Naive thymus-derived CD4-positive, alpha-beta T cell (primary cell): ENCODE measurements around the gene EEF1G. TPM values are rescaled to one million over a fixed set of nuclear protein-coding genes. Genes with fewer than 3 reads are reported as not detected.

ENCODE experiments used
- ATAC-seq: fragments of 150-1000 bp; cut with Tn5 transposase; 2 replicates; pipeline ENCODE4 v1.10.0; 2021; ENCODE audit warnings: mild to moderate bottlenecking, moderate library complexity
- CTCF ChIA-PET: fragments of 350-600 bp; sonication (Branson Sonifier 250); formaldehyde crosslinking; loops from one replicate; lab custom pipeline; 2021; ENCODE audit warnings: antibody characterized with exemption; lab: Charles Lee
- POLR2A ChIA-PET: fragments of 350-600 bp; sonication (Branson Sonifier 250); formaldehyde crosslinking; loops from one replicate; lab custom pipeline; 2021; ENCODE audit warnings: antibody characterized with exemption, inconsistent platforms; lab: Charles Lee
- DNase-seq, 9 donors: peaks; one replicate each; pipeline versions ENCODE4 v3.0.0 to v3.0.0-alpha.2; 2020 to 2022; ENCODE audit warnings: mixed read lengths in 1 of 9
- H3K27ac ChIP-seq: one replicate; pipeline ENCODE4 v1.7.0; 2013; ENCODE audit warnings: mild to moderate bottlenecking, low read depth, low read length, moderate library complexity
- H3K27me3 ChIP-seq, 2 donors: one replicate each; pipeline ENCODE4 v1.7.0; 2013; ENCODE audit warnings: low read length in 2 of 2, mild to moderate bottlenecking in 2 of 2, moderate library complexity in 2 of 2; ENCODE audit not compliant: control insufficient read depth in 2 of 2, insufficient read depth in 2 of 2
- H3K36me3 ChIP-seq, 3 experiments: 1 replicate in 2 of 3; 2 replicates in 1 of 3; pipeline ENCODE4 v1.7.0; 2013; ENCODE audit warnings: low read length in 3 of 3, mild to moderate bottlenecking in 3 of 3, moderate library complexity in 1 of 3; ENCODE audit not compliant: insufficient read depth in 3 of 3, control insufficient read depth in 2 of 3
- H3K4me1 ChIP-seq, 2 donors: one replicate each; pipeline ENCODE4 v1.7.0; 2013; ENCODE audit warnings: low read length in 2 of 2, mild to moderate bottlenecking in 2 of 2, moderate library complexity in 1 of 2; ENCODE audit not compliant: control insufficient read depth in 2 of 2, insufficient read depth in 2 of 2
- H3K4me3 ChIP-seq: 2 replicates; pipeline ENCODE4 v1.7.0; 2013; ENCODE audit warnings: mild to moderate bottlenecking, low read length
- H3K9me3 ChIP-seq, 3 experiments: 1 replicate in 2 of 3; 2 replicates in 1 of 3; pipeline ENCODE4 v1.7.0; 2013; ENCODE audit warnings: low read length in 3 of 3; ENCODE audit not compliant: control insufficient read depth in 2 of 3
- H3K27ac Mint-ChIP-seq, 9 donors: one replicate each; pipeline ENCODE4 v1.8.0; 2020 to 2022; ENCODE audit warnings: mixed read lengths in 9 of 9, mild to moderate bottlenecking in 8 of 9, moderate library complexity in 5 of 9, inconsistent platforms in 2 of 9
- H3K27me3 Mint-ChIP-seq, 5 donors: one replicate each; pipeline ENCODE4 v1.8.0; 2021 to 2022; ENCODE audit warnings: mixed read lengths in 5 of 5, mild to moderate bottlenecking in 1 of 5
- H3K36me3 Mint-ChIP-seq, 5 donors: one replicate each; pipeline ENCODE4 v1.8.0; 2020 to 2022; ENCODE audit warnings: mixed read lengths in 5 of 5, mild to moderate bottlenecking in 3 of 5, inconsistent platforms in 1 of 5
- H3K4me1 Mint-ChIP-seq, 7 donors: one replicate each; pipeline ENCODE4 v1.8.0; 2020 to 2022; ENCODE audit warnings: mixed read lengths in 7 of 7, mild to moderate bottlenecking in 3 of 7, inconsistent platforms in 1 of 7
- H3K4me3 Mint-ChIP-seq, 10 donors: one replicate each; pipeline ENCODE4 v1.8.0; 2020 to 2022; ENCODE audit warnings: mild to moderate bottlenecking in 10 of 10, mixed read lengths in 10 of 10, moderate library complexity in 6 of 10, inconsistent platforms in 2 of 10
- H3K9me3 Mint-ChIP-seq, 11 donors: one replicate each; pipeline ENCODE4 v1.8.0; 2020 to 2022; ENCODE audit warnings: mixed read lengths in 11 of 11, mild to moderate bottlenecking in 4 of 11, inconsistent platforms in 1 of 11, moderate library complexity in 1 of 11
- intact Hi-C, 2 donors: fragments of 100-400 bp; cut with micrococcal nuclease; formaldehyde crosslinking; loops; one replicate each; pipeline ENCODE4 v1.15.1; 2023
- polyA plus RNA-seq, 2 donors: library from polyadenylated mRNA; unstranded; fragments of 300-500 nt; fragmentation: Illumina TruSeq; gene quantifications; one replicate each; pipeline ENCODE4 v1.2.3, GENCODE V29; 2021
- total RNA-seq, 6 experiments: library from RNA in 5 of 6; stranded (reverse) in 5 of 6; gene quantifications; 1 replicate in 5 of 6; 2 replicates in 1 of 6; pipeline ENCODE4 v1.2.3 and lab custom pipeline; 2021 to 2026

The EEF1G gene
- total and polyA plus RNA-seq, 7 experiments from 2014 or later: 1,186 to 2,550 (median 2,338) TPM

DNA sequence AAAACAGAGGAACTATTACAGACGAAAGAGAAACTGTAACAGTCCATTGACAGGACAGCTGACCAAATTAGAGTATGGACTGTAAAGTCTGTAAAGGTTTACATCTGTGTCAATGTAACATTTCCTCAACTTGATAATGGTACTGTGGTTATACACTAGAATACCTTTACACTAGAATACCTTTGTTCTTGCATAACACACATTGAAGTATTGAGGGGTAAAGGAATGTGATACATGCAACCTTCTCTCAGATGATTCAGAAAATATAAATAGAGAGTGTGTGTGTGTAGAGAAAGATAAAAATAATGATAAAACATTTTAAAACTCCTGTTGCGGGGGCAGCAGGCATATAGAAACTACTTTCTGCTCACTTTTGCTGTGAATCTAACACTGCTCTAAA is 5.6 kb upstream of the EEF1G start:
- ChIA-PET POLR2A (interaction anchor here (1.3 to 6.7 kb wide), 3 partner anchors 8 to 13 kb away, joined by 3 to 33 read pairs (median 7); partner anchors contain the start of gene TUT1), CTCF (no interaction called here)
- peaks cover 10 to 22% (median 12%) of the 10 kb centered on the region in 7 donors for H3K4me1 Mint-ChIP-seq
- Histone ChIP-seq H3K27me3 (no peaks in the 10 kb centered on the region), H3K36me3 (peaks cover 6 to 70% (median 7%) of the 10 kb centered on the region in 3 experiments), H3K4me3 (no peak overlapping the region), H3K9me3 (no peaks in the 10 kb centered on the region), H3K27ac (no peak overlapping the region), H3K4me1 (no peaks in the 10 kb centered on the region)
- no peak overlapping the region for H3K27ac Mint-ChIP-seq
- H3K27me3 Mint-ChIP-seq: no peaks in the 10 kb centered on the region
- H3K4me3 Mint-ChIP-seq: no peak overlapping the region
- peaks cover 0 to 2% (median 0%) of the 10 kb centered on the region in 11 donors for H3K9me3 Mint-ChIP-seq
- intact Hi-C loops: no loop called here
- ATAC-seq (no peak), DNase-seq (no peak)
- H3K36me3 Mint-ChIP-seq: peaks cover 0 to 17% (median 11%) of the 10 kb centered on the region in 5 donors

DNA sequence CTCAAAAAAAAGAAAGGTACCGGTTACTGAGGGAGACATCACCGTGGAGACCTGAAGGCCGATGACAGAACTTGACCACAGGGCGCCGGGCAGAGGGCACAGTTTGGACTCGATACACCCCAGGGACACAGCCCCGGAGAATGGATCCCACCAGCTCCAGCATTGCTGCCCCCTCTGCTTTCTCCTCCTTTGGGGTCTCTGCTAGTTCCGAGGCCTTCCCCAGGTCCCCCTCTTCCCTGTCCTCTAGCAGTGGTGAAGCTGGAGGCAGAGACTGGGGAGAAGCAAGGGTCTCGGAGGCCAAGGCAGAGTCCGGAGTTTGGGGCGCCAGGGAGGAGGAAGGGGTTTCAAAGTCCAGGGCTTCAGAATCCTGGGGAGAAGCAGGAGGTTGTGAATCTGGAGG is 4.8 kb upstream of the EEF1G start:
- H3K9me3 Mint-ChIP-seq: peaks cover 0 to 2% (median 0%) of the 10 kb centered on the region in 11 donors
- Histone ChIP-seq H3K27ac (no peak overlapping the region), H3K27me3 (no peaks in the 10 kb centered on the region), H3K4me3 (no peak overlapping the region), H3K36me3 (peaks cover 1 to 64% (median 7%) of the 10 kb centered on the region in 3 experiments), H3K4me1 (no peaks in the 10 kb centered on the region), H3K9me3 (no peaks in the 10 kb centered on the region)
- intact Hi-C loops: no loop called here
- H3K4me1 Mint-ChIP-seq: peaks cover 11 to 25% (median 15%) of the 10 kb centered on the region in 7 donors
- no peak overlapping the region for H3K27ac Mint-ChIP-seq
- ATAC-seq: no peak
- no peaks in the 10 kb centered on the region for H3K27me3 Mint-ChIP-seq
- POLR2A ChIA-PET: interaction anchor here (1.3 to 6.7 kb wide), 2 partner anchors 8 to 14 kb away, joined by 7 to 33 read pairs; partner anchors contain the start of gene TUT1
- H3K36me3 Mint-ChIP-seq: peaks cover 0 to 17% (median 11%) of the 10 kb centered on the region in 5 donors
- no peak for DNase-seq
- H3K4me3 Mint-ChIP-seq: no peak overlapping the region
- CTCF ChIA-PET: no interaction called here

DNA sequence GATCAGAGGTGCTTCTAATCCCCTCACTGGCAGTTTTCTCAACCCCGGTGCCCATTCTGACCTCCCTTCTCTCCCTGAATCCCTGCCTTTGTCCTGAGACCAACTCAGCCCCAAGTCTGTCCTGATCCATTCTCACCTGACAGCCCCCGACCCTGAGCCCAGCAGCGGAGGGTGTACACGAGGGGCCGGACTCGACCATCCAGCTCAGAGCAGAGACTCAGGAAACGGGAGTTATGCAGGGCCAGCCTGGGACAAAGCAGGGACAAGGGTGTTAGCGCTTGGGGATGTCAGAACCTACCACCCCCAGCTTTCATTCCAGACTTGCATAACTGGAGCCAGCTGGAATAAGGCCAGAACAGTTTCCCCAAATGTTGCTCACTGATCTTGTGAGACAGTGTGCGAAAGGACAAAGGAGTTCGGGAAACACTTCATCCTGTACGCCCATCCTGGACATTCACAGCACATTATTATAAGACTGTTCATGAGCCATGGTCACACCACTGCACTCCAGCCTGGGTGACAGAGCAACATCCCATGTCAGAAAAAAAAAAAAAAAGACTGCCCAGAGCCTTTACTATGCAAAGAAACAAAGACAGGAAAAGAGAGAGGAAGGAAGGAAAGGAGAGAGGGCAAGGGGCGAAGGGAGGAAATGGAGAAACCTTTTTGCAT is 3.5 kb upstream of the EEF1G start:
- Mint-ChIP-seq H3K9me3 (peaks cover 0 to 2% (median 0%) of the 10 kb centered on the region in 11 donors), H3K4me3 (peak overlapping the region in 1 of 10 donors; percentile 26), H3K27ac (peak overlapping the region in 2 of 9 donors; percentile 17 to 68), H3K4me1 (peaks cover 21 to 37% (median 29%) of the 10 kb centered on the region in 7 donors), H3K36me3 (peaks cover 1 to 24% (median 17%) of the 10 kb centered on the region in 5 donors), H3K27me3 (no peaks in the 10 kb centered on the region)
- H3K9me3 ChIP-seq: no peaks in the 10 kb centered on the region
- H3K36me3 ChIP-seq: peaks cover 0 to 65% (median 7%) of the 10 kb centered on the region in 3 experiments
- no peak overlapping the region for H3K4me3 ChIP-seq
- no peak for ATAC-seq
- DNase-seq: no peak
- H3K4me1 ChIP-seq: peaks cover 7 to 8% of the 10 kb centered on the region in 2 donors
- H3K27ac ChIP-seq: no peak overlapping the region
- no peaks in the 10 kb centered on the region for H3K27me3 ChIP-seq
- POLR2A ChIA-PET: interaction anchor here (0.6 to 8.1 kb wide), 5 partner anchors 15 to 135 kb away, joined by 3 to 92 read pairs (median 3); partner anchors contain the start of genes C11orf98, CSKMT and TUT1
- intact Hi-C loops: no loop called here
- CTCF ChIA-PET: interaction anchor here (1.4 kb wide), 1 partner anchor 13 kb away, joined by 3 read pairs; no protein-coding TSS in a partner anchor

DNA sequence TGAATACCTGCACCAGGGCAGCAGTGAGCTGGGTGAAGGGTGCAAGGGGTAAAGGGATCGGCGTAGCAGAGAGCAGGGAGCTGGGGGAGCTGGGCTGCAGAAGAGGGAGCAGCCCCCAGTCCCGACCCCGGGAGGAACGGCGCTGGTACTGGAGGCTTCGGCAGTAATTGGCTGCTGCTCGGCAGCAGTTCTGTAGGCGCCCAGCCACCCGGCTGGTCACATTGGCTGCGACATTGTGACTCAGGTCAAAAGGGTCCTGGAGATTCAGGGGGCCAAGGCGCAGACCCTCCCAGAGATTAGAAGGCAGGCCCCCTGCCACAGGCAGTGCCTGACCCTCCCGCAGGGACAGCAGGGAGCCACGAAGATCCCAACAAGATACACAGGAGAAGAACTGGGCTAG is 2.1 kb upstream of the EEF1G start:
- Histone ChIP-seq H3K4me1 (peaks cover 8 to 11% of the 10 kb centered on the region in 2 donors), H3K4me3 (no peak overlapping the region), H3K9me3 (no peaks in the 10 kb centered on the region), H3K36me3 (peaks cover 0 to 68% (median 2%) of the 10 kb centered on the region in 3 experiments), H3K27ac (no peak overlapping the region), H3K27me3 (no peaks in the 10 kb centered on the region)
- Mint-ChIP-seq H3K36me3 (peaks cover 15 to 30% (median 24%) of the 10 kb centered on the region in 5 donors), H3K4me1 (peaks cover 34 to 47% (median 39%) of the 10 kb centered on the region in 7 donors), H3K4me3 (peak overlapping the region in 8 of 10 donors; percentile 66 to 100 (median 94)), H3K27me3 (no peaks in the 10 kb centered on the region), H3K9me3 (peaks cover 0 to 2% (median 0%) of the 10 kb centered on the region in 11 donors), H3K27ac (peak overlapping the region in 6 of 9 donors; percentile 59 to 95 (median 81))
- CTCF ChIA-PET: no interaction called here
- intact Hi-C loops: no loop called here
- POLR2A ChIA-PET: interaction anchor here (7.5 to 8.1 kb wide), 2 partner anchors 17 to 20 kb away, joined by 92 read pairs; partner anchors contain the start of gene TUT1
- no peak for ATAC-seq
- DNase-seq: no peak

DNA sequence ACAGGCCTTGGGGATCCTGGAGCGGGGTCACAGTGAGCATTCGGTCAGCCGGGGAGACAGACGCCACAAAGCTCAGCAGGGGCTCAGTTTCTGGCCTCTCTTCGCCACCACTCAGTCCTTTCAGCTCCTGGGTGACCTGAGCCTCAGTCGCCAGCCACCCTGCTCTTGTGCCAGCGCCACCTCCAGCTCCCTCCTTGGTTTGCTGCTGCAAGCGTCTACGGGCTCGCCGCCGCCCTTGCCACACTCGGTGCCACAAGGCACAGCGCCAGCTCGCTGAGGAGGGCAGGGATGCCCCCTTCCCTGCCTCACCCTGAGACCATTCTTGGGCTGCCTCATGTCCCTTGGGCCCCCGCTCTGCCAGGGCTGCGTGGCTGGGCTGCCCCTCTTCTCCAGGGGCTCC is 1.5 kb upstream of the EEF1G start:
- H3K9me3 ChIP-seq: no peaks in the 10 kb centered on the region
- H3K36me3 ChIP-seq: peaks cover 0 to 71% (median 0%) of the 10 kb centered on the region in 3 experiments
- intact Hi-C loops: no loop called here
- peak overlapping the region; percentile 83 for H3K27ac ChIP-seq
- Mint-ChIP-seq H3K36me3 (peaks cover 16 to 33% (median 27%) of the 10 kb centered on the region in 5 donors), H3K9me3 (peaks cover 0 to 2% (median 0%) of the 10 kb centered on the region in 11 donors), H3K4me3 (peak overlapping the region; percentile 94 to 100 (median 97)), H3K27ac (peak overlapping the region; percentile 81 to 98 (median 95)), H3K27me3 (no peaks in the 10 kb centered on the region), H3K4me1 (peaks cover 37 to 54% (median 40%) of the 10 kb centered on the region in 7 donors)
- CTCF ChIA-PET: interaction anchor here (0.5 to 2.1 kb wide), 4 partner anchors 13 to 177 kb away, joined by 3 to 12 read pairs (median 4); partner anchors contain the start of genes HNRNPUL2 and TUT1
- POLR2A ChIA-PET: interaction anchor here (0.9 to 8.1 kb wide), 9 partner anchors 10 to 94 kb away, joined by 3 to 92 read pairs (median 7); partner anchors contain the start of genes AHNAK, MTA2 and TUT1
- H3K4me3 ChIP-seq: no peak overlapping the region
- ATAC-seq (no peak), DNase-seq (no peak)
- H3K4me1 ChIP-seq: peaks cover 8 to 11% of the 10 kb centered on the region in 2 donors
- no peaks in the 10 kb centered on the region for H3K27me3 ChIP-seq

DNA sequence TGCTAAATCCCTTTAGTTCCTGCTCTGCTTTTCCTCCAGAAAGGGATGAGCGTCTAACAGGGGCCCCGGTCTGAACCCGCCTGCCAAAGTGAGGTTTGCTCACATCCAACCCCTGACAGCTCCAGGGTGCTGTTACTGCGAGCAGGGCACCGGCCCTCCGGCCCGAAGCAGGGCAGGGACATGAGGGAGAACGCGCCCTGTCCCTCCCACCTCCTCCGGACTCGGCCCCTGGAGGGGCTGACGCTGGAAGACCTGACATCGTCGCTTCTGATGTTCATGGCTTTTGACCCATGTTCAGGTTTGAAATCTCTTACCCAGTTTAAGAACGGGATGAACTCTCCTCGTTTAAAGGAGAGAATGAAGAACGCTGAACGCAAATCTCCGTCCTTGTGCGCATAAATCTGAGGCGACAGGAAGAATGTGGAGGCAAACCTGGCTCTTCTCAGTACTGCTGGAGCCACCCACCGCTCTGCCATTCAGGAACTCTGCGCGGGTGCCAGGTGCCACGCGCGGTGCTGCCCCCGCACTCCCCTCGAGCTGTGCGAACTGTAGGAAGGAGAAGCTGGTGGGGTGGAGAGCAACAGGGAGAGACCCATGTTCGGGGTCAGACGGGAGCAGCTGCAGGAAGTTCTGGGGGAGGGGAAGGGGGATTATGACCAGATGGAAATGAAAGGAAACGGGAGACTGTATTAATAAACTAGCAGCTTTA is 826 bp upstream of the EEF1G start:
- ChIA-PET POLR2A (interaction anchor here (0.6 to 8.1 kb wide), 34 partner anchors 9 to 307 kb away, joined by 3 to 92 read pairs (median 5); partner anchors contain the start of genes AHNAK, B3GAT3, C11orf98 and CSKMT), CTCF (interaction anchor here (0.5 to 2.1 kb wide), 9 partner anchors 14 to 267 kb away, joined by 3 to 12 read pairs (median 4); partner anchors contain the start of genes HNRNPUL2 and TUT1)
- Histone ChIP-seq H3K27ac (peak overlapping the region; percentile 83), H3K27me3 (no peaks in the 10 kb centered on the region), H3K36me3 (peaks cover 0 to 73% (median 0%) of the 10 kb centered on the region in 3 experiments), H3K9me3 (no peaks in the 10 kb centered on the region), H3K4me1 (peaks cover 8 to 11% of the 10 kb centered on the region in 2 donors), H3K4me3 (peak overlapping the region; percentile 79)
- Mint-ChIP-seq H3K27ac (peak overlapping the region; percentile 81 to 98 (median 95)), H3K4me3 (peak overlapping the region; percentile 94 to 100 (median 97)), H3K9me3 (peaks cover 0 to 2% (median 0%) of the 10 kb centered on the region in 11 donors), H3K27me3 (no peaks in the 10 kb centered on the region), H3K4me1 (peaks cover 39 to 59% (median 43%) of the 10 kb centered on the region in 7 donors), H3K36me3 (peaks cover 16 to 34% (median 30%) of the 10 kb centered on the region in 5 donors)
- DNase-seq (peak in 3 of 9 donors; percentile 17 to 25 (median 23)), ATAC-seq (peak; percentile 2)
- intact Hi-C loops: loop anchor here (1.0 to 5.0 kb wide), 8 partner anchors 17 to 306 kb away; partner anchors contain the start of genes TUT1 (in 2 of the 2), AHNAK (in 1 of the 2), EML3 (in 1 of the 2) and INTS5 (in 1 of the 2)
